GM12878 (cell line): ENCODE data around the gene EFCAB11.

Experiments used
- CTCF ChIP-seq, 3 experiments: IDR thresholded peaks in 2 of 3; conservative IDR thresholded peaks in 1 of 3; 2 replicates each; pipeline ENCODE4 v1.5.1; 2011; ENCODE audit warnings: low read depth in 3 of 3, low read length in 3 of 3, mild to moderate bottlenecking in 3 of 3, control low read depth in 2 of 3, moderate library complexity in 2 of 3, inconsistent platforms in 1 of 3, mixed read lengths in 1 of 3; ENCODE audit not compliant: control insufficient read depth in 2 of 3, insufficient read depth in 1 of 3; ENCODE audit errors: extremely low read depth in 1 of 3
- MEF2A ChIP-seq: IDR thresholded peaks from 2 replicates; pipeline ENCODE4 v1.6.1; 2011; ENCODE audit warnings: low read depth, mild to moderate bottlenecking, low read length, moderate library complexity; ENCODE audit not compliant: insufficient read depth
- POLR2AphosphoS5 ChIP-seq: IDR thresholded peaks from 2 replicates; pipeline ENCODE4 v1.6.1; 2011; ENCODE audit warnings: mild to moderate bottlenecking, low read length, inconsistent platforms
- SPI1 ChIP-seq: IDR thresholded peaks from 2 replicates; pipeline ENCODE4 v1.6.1; 2011; ENCODE audit warnings: low read depth, mild to moderate bottlenecking, low read length, moderate library complexity, borderline replicate concordance; ENCODE audit not compliant: insufficient read depth
- TBL1XR1 ChIP-seq: IDR thresholded peaks from 2 replicates; pipeline ENCODE4 v1.6.1; 2012; ENCODE audit warnings: low read depth, low read length, improper control_type of control experiment

GRCh38 chr14:89823743-89824142 is 130.8 kb downstream of the EFCAB11 start:
- TF ChIP-seq SPI1 (no peak), CTCF (IDR thresholded peaks at IDR 0.05 in 2 of 3, conservative IDR thresholded peaks at IDR 0.05 in 1 of 3; ENCODE audit: control insufficient read depth in 2 of 3, extremely low read depth in 1 of 3, insufficient read depth in 1 of 3, low read depth in 3 of 3, low read length in 3 of 3) (no peak), POLR2AphosphoS5 (no peak), TBL1XR1 (no peak), MEF2A (no peak)
